NCI-H1436 (cell line): ENCODE data around the gene PDE4B.
"Not testable (repeated sequence)": the region's sequence is repeated elsewhere in the genome, so short reads cannot be mapped to it uniquely, and the experiment has no call there.

Experiments used
- DNase-seq: peaks from one replicate; lab custom pipeline; 2025; lab: John Stamatoyannopoulos, UW

Gene PDE4B

DNA sequence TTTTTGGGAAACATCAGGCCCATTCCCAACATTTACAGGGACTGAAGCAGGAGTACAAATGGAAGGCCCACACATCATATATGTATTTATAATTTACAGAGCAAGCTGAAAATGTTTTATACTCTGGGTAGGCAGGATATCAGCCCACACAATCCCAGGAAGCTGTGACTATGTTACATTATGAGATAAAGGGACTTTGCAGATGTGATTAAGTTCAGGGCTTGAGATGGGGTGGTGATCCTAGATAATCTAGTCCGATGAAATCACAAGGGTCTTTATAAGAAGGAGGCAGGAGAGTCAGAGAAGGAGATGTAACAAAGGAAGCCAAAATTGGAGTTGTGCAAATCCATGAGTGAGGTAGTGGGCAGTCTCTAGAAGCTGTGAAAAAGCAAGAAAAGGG lies 160.5 kb downstream of the PDE4B start:
- no peak for DNase-seq

DNA sequence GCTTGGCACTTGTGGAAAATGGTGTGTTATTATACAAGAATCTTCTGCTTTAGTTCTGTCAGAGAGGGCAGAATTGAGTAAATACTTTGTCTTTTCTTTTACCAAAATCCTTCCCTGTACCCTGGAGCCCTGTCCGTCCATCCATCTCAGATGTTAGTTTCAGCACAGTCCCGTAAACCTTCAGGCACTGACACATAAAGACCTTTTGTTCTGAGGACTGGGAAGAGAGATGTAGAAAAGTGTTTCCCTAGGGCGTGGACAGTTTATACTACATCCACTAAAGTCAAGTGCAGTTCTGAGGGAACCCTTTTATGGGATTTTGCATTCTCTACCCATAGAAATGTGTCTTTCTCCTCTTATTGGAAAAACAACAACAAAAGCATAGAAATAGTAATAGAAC lies 162.4 kb downstream of the PDE4B start:
- DNase-seq = no peak

DNA sequence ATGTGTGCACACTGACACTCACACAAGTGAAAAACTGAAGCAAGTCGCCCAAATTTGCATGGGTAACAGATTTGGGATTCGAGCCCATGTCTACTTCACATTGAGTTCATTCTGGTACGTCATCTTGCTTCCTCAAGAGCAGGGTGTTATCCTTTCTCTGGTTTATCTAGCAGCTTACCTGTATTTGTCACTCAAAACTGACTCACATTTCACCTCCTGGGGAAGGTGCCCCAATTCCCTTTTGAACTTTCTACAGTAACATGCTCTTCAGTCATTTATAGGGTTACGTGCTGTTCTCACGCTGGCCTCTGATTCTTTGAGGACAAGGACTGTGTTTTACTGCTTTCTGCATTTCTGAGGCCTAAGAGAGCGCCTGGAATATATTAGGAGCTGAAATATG lies 162.8 kb downstream of the PDE4B start:
- no peak for DNase-seq

DNA sequence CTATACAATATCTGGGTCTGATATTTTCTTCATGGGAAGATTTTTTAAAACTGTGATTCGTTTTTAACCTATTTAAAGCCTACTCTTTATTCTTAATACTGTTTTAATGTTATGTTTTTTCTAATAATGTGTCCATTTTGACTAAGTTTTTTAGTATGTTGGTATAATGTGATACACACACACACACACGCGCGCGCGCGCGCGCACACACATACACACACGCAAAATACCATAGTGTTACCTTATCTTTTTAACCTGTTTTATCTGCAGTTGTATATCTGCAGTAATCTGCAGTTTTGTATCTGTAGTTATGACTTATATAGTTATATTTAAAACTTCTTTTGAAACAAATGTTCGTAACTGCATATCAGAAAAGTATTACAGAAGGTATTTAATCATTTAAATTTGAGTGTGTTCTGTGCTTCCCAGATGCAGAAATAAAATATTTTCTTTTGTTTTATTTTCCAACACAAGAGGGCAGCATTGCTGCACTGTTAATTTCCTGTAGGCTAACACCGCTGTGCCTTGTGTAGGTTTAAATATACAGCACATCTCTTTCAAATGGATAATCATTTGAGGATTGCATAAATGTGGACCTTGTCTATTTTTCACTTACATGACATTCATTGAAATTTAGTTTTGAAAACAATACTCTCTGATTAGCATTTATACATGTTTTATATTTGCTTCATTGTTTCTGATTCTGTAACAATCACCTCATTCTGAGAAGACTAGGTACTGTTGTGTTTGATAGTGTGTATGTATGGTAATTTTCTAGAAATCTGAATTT lies 166.1 kb downstream of the PDE4B start:
- peak; percentile 49 for DNase-seq

DNA sequence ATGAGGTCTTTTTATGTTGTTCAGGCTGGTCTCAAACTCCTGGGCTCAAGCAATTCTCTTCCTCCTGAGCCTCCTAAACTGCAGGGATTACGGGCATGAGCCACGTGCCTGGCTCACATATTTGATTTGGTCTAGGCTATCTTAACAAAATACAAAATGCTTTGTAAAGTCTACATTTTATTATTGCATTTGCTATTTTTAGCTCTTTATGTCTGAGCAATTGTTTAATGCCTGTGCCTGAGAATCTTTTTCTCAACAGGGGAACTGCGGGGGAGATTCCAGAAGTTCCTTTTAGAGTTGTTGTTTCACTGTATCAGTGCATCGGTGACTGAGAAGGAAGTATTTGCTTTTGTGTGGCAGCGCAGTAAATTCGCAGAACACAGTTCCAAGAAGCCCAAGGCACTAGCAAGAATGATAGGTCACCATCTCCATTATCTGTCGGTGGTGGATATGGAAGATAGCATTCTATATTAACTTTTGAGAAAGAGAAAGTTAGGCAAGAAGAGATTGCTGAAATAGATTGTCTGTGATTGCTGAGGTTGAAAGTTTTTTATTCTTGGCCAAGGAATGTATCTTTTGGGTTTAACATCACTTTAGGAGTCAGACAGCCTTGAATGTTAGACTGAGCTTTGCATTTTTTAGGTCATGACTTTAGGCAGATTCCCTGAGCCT lies 167.3 kb downstream of the PDE4B start:
- no peak for DNase-seq

DNA sequence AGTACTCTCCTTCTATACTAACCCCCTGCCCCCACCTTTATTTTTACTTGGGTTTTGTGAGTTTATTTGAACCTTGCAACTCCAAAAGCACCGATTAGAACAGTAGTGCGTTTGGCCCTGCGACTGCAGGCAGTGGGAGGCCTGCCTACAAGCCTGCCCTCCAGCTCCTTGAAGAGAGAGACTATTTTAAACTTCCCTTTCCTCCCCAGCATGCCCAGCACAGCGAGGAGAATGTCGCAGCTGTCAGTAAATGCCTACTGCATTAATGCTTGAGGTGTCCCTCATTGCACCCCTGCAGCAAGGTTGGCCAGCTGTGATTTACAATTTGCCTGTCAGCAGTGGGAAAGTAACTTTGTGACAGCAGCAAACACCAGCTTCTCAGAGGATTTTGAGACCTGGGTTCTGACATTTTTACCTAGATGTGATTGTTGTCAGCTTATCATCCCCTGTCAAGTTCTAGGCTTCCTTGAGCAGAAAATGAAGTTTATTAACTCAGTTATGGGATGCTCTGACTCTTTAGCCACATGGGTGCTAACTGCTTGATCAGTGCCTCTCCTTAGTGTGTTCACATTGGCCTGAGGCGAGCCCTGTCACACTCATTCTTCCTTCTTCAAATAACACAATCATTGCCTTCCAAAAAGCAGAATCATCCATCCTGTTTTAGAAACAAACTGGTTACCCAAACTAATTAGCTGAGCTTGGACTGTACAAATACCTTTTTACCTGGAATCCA lies 170.6 kb downstream of the PDE4B start:
- no peak for DNase-seq

DNA sequence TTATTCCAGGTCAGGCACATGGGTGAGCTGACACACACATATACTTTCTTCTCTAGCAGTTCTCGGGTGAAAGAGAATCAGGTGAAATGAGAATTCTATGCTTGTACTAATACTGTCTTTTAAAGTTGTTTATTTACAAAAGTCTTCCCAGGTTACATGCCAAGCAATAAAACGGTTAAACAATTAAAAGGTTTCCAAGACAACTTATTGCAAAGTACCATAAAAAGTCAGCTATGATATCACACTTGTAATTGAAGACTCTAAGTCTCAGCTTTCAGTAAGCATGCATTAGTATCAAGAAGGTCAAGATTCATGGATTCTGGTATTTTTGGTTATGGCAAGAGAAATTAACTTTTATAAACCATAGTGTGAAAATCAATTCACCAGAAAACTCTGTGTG lies 171.4 kb downstream of the PDE4B start:
- DNase-seq = no peak

DNA sequence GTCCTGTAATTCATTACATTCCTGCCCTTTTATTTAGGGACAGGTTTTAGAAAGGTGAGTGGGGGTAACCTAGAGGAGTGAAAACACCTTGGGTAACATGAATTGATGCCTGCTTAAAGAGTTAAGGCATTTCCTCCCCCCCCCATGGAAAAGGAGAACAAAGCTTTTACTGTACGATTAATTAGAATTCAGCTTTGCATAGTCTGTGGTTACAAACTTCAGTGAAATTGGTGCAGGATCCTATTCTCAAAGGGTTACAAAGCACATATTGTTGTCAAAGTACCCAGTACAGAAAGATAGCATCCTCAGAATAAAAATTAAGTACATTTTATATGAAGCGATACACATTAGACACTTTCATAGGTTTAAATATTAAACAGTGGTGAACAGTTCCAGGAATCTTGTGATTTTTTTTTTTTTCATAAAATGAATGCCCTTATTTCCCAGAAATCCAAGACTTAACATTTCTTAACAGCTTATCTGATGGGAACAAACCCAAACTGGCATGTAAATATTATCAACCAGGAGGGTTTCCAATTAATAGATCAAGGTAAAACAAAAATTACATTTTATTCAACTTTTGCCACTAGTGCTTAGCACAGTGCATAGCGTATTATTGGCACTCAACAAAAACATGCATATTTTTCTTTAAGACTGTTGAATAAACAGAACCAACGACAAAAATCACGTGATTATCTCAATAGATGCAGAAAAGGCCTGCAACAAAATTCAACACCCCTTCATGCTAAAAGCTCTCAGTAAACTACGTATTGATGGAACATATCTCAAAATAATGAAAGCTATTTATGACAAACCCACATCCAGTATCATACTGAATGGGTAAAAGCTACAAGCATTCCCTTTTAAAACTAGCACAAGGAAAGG lies 172.7 kb downstream of the PDE4B start:
- no peak for DNase-seq

DNA sequence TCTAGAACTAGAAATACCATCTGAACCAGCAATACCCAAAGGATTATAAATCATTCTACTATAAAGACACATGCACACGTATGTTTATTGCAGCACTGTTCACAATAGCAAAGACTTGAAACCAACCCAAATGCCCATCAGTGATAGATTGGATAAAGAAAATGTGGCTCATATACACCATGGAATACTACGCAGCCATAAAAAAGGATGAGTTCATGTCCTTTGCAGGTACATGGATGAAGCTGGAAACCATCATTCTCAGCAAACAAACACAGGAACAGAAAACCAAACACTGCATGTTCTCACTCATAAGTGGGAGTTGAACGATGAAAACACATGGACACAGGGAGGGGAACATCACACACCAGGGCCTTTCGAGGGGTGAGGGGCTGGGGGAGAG lies 174.8 kb downstream of the PDE4B start:
- not testable (repeated sequence) for DNase-seq

DNA sequence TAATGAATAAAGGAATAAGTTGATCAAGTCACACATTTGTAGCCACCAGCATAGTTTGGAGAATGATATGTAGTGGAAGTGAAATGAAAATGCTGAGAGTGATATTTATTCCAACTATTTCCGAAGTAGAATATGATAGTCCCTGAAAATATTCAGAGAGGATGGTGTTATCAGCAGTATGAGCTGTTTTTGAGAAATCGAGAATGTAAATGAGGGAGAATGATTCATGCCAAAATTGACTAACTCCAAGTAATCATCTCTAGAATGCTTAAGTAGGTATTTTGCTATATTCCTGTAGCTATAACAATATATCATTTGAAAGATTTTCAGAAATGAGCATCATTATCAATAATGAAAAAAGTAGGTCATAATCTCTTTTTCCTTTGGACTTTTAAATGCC lies 178.9 kb downstream of the PDE4B start:
- no peak for DNase-seq

DNA sequence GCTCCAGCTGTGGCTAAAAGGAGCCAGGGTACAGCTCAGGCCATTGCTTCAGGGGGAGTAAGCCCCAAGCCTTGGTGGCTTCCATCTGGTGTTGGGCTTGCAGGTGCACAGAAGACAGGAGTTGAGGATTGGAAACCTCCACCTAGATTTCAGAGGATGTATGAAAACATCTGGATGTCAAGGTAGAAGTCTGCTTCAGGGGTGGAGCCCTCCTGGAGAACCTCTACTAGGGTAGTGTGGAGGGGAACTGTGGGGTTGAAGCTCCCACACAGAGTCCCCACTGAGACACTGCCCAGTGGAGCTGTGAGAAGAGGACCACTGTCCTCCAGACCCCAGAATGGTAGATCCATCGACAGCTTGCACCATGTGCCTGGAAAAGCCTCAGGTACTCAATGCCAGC lies 183.0 kb downstream of the PDE4B start:
- DNase-seq = no peak

DNA sequence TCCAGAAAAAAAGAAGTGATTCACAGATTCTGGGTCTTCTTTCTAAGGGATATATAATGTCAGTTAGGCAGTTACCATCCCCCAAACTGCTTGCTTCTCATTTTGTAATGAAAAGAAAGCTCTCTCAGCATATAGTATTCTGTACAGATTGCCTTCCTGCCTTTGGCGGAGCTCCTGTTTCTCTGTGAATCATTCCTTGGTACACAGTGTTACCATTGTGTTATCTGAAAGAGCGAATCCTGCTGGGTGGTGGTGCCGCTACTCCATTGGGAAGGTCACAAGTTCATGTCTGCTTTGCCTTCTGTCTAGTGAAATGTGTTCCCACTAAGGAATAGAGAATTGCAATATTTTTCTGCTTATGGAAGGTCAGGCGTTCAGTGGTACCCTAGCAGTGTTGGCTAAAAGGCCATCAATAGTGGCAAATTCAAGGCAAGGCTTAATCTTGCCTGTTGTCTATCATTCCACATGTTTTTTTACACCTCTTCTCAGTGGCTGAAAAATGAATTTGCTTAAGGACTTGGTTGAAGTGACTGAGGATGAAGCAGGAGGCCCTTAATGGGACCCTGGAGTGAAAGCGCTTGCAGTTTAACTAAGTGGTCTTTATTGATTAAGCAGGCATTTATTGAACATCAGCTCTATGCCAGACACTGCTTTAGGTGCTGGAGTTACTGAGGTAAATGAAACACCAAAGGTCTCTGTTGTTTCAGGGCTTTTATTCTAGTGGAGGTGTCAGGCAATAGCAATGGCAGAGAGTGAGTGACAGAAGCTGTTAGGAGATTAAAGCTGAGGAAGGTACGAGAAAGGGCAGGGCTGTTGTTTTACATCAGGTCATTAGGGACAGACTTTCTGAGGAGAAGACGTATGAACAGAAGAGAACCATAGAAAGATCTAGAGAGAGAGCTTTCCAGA lies 186.7 kb downstream of the PDE4B start:
- no peak for DNase-seq

DNA sequence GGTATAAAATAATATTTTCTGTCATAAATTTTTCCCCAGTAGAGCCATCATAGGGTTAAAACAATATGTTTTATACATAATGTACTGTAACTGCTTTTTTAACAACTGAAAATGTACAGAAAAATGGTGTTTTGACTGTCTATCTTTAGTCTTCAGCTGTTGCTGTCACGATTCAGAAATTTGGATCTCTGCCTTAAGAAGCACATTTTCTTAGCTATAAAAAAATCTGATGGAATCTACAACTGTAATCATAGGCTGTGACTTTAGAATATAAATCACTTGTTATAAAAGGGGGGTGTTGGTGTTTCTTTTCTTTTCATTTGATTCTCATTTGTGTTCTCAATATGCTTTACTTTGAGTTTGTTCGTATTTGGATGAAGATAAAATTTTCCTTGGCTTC lies 187.5 kb downstream of the PDE4B start:
- no peak for DNase-seq

DNA sequence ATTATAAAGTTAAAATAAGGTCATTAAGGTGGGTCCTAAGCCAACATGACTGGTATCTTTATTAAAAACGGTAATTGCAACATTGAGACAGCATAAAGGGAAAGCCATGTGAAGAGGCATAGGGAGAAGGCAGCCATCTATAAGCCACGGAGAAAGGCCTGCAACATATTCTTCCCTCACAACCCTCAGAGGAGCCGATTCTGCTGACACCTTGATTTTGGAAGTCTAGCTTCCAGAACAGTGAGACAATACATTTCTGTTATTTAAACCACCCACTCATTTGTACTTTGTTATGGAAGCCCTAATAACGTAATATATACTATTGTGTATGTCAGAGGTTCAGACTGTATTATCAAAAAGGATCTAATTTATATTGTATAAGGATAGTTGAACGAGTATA lies 190.8 kb downstream of the PDE4B start:
- no peak for DNase-seq

DNA sequence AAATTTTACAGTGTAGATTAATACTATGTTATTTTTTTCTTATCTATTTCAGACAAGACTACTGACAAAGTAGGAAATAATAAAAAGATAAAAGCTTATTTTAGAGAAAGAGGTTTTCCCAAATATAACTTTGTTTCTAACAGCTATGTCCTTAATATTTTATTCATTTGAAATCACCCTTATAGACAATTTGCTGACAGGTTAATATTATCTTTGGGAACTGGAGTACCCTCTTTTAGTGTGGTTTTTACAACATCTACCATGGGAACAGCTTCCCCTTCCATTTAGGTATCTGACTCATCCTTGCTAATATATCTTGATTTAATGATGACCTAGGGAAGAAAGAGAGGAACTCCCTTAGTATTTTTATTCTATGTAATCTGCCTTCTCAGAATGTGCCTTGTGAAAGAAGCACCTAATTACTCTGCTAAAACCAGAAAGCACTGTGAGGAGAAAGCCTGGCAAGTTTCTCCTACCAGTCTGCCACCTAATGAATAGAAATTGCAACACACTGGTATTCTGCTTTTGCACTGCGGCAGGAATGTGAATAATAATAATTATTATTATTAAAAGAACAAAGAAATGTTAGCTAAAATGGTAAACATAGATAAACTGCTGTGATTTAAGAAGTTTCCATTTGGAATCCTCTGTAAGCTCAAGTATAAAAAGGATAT lies 192.8 kb downstream of the PDE4B start:
- DNase-seq = no peak

DNA sequence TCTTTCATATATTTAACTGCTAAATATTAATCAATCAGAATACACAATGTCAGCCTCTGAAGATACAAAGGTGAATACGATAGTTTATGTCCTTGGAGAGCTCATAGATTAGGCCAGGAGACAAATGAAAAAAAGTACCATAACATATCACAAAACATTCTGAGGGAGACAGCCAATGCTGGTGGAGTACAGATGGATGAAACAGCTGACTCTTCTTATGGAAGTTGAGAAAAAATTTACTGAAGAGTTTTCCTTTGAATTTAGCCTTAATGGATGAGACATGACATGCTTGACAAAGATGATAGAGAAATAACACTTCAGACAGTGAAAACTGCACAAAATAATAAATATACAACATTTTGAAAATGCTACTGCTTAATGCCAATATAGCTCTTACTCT lies 193.5 kb downstream of the PDE4B start:
- DNase-seq = no peak

DNA sequence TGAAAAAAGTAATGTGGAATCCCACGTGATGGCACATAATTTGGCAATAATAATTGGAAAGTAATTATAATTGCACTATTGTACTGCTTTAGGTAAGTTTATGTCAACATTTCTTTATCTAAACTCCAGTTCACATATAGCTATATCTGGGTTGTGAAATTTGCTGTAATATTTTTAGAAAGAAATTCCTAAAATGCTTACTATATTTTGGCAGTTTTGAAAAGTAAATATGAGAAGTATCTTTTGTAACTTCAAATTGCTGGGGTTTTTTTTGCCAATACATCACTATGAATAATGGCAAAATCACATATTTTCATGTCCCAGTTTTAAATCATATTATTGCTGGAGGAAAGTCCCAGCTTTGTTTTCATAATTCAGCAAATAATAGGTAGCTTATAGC lies 197.5 kb downstream of the PDE4B start:
- DNase-seq = no peak

DNA sequence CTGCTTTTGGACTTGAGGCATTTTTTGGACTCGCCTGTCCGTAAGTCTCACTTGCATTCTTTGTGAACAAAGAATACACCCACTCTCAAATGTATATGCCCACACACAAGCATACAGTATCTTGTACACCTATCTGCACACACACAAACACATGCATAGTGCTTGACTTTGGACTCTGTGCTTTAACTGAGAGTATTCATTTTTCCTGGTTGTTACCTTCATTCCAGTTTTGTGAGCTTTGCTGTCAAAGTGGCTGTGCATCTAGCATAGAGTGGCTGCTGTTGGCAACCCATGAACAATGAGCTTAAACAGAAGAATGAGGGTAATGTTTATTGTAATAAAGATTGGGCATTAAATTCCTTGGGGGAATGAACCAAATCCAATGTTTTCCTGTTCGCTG lies 199.0 kb downstream of the PDE4B start:
- DNase-seq = no peak

DNA sequence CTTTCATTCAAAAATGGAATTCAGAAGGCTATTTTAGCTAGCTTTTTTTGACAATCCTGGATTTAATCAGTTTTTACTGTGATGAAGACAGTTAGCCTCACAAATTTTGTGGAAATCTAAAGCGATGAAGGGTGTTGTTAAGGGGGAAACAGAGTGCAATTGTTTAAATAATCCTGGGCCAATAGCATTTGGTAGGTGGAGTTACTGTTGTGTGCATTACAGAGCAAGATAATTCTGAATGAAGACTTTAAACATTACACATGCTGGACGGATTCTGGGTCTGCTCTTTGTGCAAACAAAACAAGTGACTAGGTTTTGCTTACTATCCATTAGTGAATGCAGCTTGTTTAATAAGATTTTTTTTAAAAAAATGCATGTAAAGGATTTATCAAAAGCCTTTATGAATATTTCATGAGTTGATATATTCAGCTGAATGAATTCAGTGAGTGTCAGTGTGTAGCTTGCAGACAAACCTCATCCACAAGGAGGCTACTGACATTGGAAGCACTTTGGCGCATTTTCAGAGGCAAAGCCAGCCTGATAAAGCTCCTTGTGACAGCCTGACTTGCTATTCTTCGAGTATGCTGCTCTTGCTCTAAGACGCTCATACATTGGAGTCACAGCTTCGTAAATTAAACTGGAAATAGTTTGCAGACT lies 199.6 kb downstream of the PDE4B start:
- DNase-seq = no peak

DNA sequence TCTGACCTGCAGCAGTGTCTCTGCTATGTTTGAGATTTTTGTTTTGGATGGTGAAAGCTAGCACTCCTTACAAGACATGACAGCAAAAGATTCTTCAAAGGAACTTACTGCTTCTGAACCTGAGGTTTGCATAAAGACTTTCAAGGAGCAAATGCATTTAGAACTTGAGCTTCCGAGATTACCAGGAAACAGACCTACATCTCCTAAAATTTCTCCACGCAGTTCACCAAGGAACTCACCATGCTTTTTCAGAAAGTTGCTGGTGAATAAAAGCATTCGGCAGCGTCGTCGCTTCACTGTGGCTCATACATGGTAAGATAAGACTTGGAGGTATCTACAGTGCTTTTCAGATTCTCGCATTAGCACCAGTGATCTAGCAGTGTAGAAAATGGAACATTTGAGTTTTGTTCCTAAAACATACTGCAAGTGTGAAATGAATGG lies 200.2 kb downstream of the PDE4B start:
- no peak for DNase-seq
